Smooth muscle cell (in vitro differentiated cells): ENCODE results near the gene SLC25A22. TPM values are rescaled to one million over a fixed set of nuclear protein-coding genes. Genes with fewer than 3 reads are reported as not detected.

Experiments used
- DNase-seq: peaks from one replicate; lab custom pipeline; 2025; ENCODE audit not compliant: unreplicated experiment; lab: John Stamatoyannopoulos, UW
- H2AFZ ChIP-seq: fragments of 200-600 bp; sonication (generic); 2 replicates; pipeline ENCODE4 v1.6.0; 2016; ENCODE audit warnings: antibody characterized with exemption, low read depth, mild to moderate bottlenecking
- H3F3A ChIP-seq: fragments of 200-600 bp; sonication (generic); 2 replicates; pipeline ENCODE4 v1.6.0; 2017; ENCODE audit warnings: antibody characterized with exemption, low read depth
- H3K27ac ChIP-seq: fragments of 200-600 bp; sonication (generic); 2 replicates; pipeline ENCODE4 v1.5.1; 2016; ENCODE audit warnings: low read depth, mild to moderate bottlenecking
- H3K27me3 ChIP-seq: fragments of 200-600 bp; sonication (generic); 2 replicates; pipeline ENCODE4 v1.6.1; 2016; ENCODE audit warnings: low read depth, mild to moderate bottlenecking
- H3K36me3 ChIP-seq: fragments of 200-600 bp; sonication (generic); 2 replicates; pipeline ENCODE4 v1.5.1; 2016; ENCODE audit warnings: low read depth
- H3K4me1 ChIP-seq: fragments of 200-600 bp; sonication (generic); 2 replicates; pipeline ENCODE4 v1.5.1; 2016; ENCODE audit warnings: low read depth
- H3K4me2 ChIP-seq: fragments of 200-600 bp; sonication (generic); 2 replicates; pipeline ENCODE4 v1.6.0; 2016; ENCODE audit warnings: mild to moderate bottlenecking
- H3K4me3 ChIP-seq: fragments of 200-600 bp; sonication (generic); 2 replicates; pipeline ENCODE4 v1.5.1; 2016; ENCODE audit warnings: mild to moderate bottlenecking
- H3K79me2 ChIP-seq: fragments of 200-600 bp; sonication (generic); 2 replicates; pipeline ENCODE4 v1.6.0; 2016; ENCODE audit warnings: low read depth, mild to moderate bottlenecking
- H3K9ac ChIP-seq: fragments of 200-600 bp; sonication (generic); 2 replicates; pipeline ENCODE4 v1.6.0; 2016; ENCODE audit warnings: low read depth
- H3K9me3 ChIP-seq: fragments of 200-600 bp; sonication (generic); replicated peaks from 2 replicates; pipeline ENCODE4 v1.5.1; 2016; ENCODE audit warnings: low read depth
- H4K20me1 ChIP-seq: fragments of 200-600 bp; sonication (generic); 2 replicates; pipeline ENCODE4 v1.6.0; 2016; ENCODE audit warnings: low read depth
- CTCF ChIP-seq: fragments of 200-600 bp; sonication (generic); IDR thresholded peaks from 2 replicates; pipeline ENCODE4 v1.5.1; 2017; ENCODE audit warnings: borderline replicate concordance, mild to moderate bottlenecking, antibody characterized with exemption; ENCODE audit not compliant: insufficient read depth, poor library complexity, severe bottlenecking
- whole genome bisulfite sequencing: methylation state at CpG from one replicate; pipeline ENCODE4 v1.1.7; 2016; ENCODE audit warnings: low lambda C conversion rate; 5-methylcytosine and 5-hydroxymethylcytosine counted together
- polyA plus RNA-seq: library from polyadenylated mRNA; unstranded; fragments of >200 nt; fragmentation: Nextera tagmentation; extraction: Ambion mirVana; gene quantifications from 2 replicates; pipeline ENCODE4 v1.2.1, GENCODE V29; 2016
- total RNA-seq: library from RNA; depleted of rRNA; stranded (reverse); fragments of >200 nt; gene quantifications from 2 replicates; pipeline ENCODE4 v1.2.3, GENCODE V29; 2014

Gene SLC25A22
- total and polyA plus RNA-seq, 2 experiments from 2014 or later = 6.9 to 25.2 TPM

- no peak for TF ChIP-seq CTCF
- no peak overlapping the region for H3K4me3 ChIP-seq
- DNase-seq = no peak
- H3K9me3 ChIP-seq = no peaks in the 10 kb centered on the region
- H3K4me1 ChIP-seq = peaks cover 2% of the 10 kb centered on the region
- H3K4me2 ChIP-seq = no peak overlapping the region
- no peaks in the 10 kb centered on the region for H3K79me2 ChIP-seq
- H3K9ac ChIP-seq = no peak overlapping the region
- no peak overlapping the region for H3K27ac ChIP-seq
- H4K20me1 ChIP-seq = peaks cover 10% of the 10 kb centered on the region
- H2AFZ ChIP-seq = no peak overlapping the region
- H3F3A ChIP-seq = peaks cover 5% of the 10 kb centered on the region
- WGBS = 89% methylated on average over 26 of the region's 28 CpGs
- no peaks in the 10 kb centered on the region for H3K36me3 ChIP-seq
- no peaks in the 10 kb centered on the region for H3K27me3 ChIP-seq
Measured at GRCh38 chr11:788009-788640, 10.0 kb downstream of the SLC25A22 start.

- Histone ChIP-seq H3F3A (peaks cover 5% of the 10 kb centered on the region), H2AFZ (no peak overlapping the region), H3K4me2 (no peak overlapping the region), H3K4me1 (peaks cover 2% of the 10 kb centered on the region), H3K27ac (no peak overlapping the region), H3K4me3 (no peak overlapping the region), H3K79me2 (no peaks in the 10 kb centered on the region), H3K9me3 (no peaks in the 10 kb centered on the region), H3K9ac (no peak overlapping the region), H3K27me3 (no peaks in the 10 kb centered on the region), H3K36me3 (no peaks in the 10 kb centered on the region), H4K20me1 (peaks cover 19% of the 10 kb centered on the region)
- DNase-seq = no peak
- TF ChIP-seq CTCF = no peak
- WGBS = 93% methylated on average over 13 of the region's 24 CpGs
Measured at GRCh38 chr11:787084-787675, 10.9 kb downstream of the SLC25A22 start.

GRCh38 chr11:786235-787083 is 11.6 kb downstream of the SLC25A22 start:
- H3K9ac ChIP-seq = no peak overlapping the region
- 93% methylated on average over 24 of the region's 24 CpGs for WGBS
- H3K36me3 ChIP-seq = no peaks in the 10 kb centered on the region
- H3K4me1 ChIP-seq = peaks cover 2% of the 10 kb centered on the region
- no peak overlapping the region for H3K27ac ChIP-seq
- H2AFZ ChIP-seq = no peak overlapping the region
- no peaks in the 10 kb centered on the region for H3K27me3 ChIP-seq
- H3F3A ChIP-seq = peaks cover 4% of the 10 kb centered on the region
- no peak for TF ChIP-seq CTCF
- H3K4me3 ChIP-seq = no peak overlapping the region
- H3K79me2 ChIP-seq = no peaks in the 10 kb centered on the region
- no peak overlapping the region for H3K4me2 ChIP-seq
- no peak for DNase-seq
- peaks cover 24% of the 10 kb centered on the region for H4K20me1 ChIP-seq
- H3K9me3 ChIP-seq = no peaks in the 10 kb centered on the region
